Stomach (tissue), 9 donors: ENCODE results near the gene ESPNL. TPM values are rescaled to one million over a fixed set of nuclear protein-coding genes. Genes with fewer than 3 reads are reported as not detected.

ENCODE experiments used
- DNase-seq, 2 donors: peaks; one replicate each; pipeline versions ENCODE4 v3.0.0 to v3.0.0-alpha.2; 2013 to 2019
- H3K27ac ChIP-seq, 5 donors: fragments of 200-600 bp in 4 of 5; sonication (generic) in 4 of 5; one replicate each; pipeline ENCODE4 v1.5.1; 2013 to 2019; ENCODE audit warnings: mild to moderate bottlenecking in 1 of 5, moderate library complexity in 1 of 5
- H3K27me3 ChIP-seq, 3 donors: fragments of 200-600 bp; sonication (generic); one replicate each; pipeline ENCODE4 v1.5.1; 2017 to 2019; ENCODE audit warnings: mixed run types in 1 of 3
- H3K36me3 ChIP-seq, 4 donors: fragments of 200-600 bp; sonication (generic); 1 replicate in 3 of 4; 2 replicates in 1 of 4; pipeline ENCODE4 v1.5.1; 2016 to 2019
- H3K4me1 ChIP-seq, 4 donors: fragments of 200-600 bp; sonication (generic); one replicate each; pipeline ENCODE4 v1.5.1; 2016 to 2019
- H3K4me3 ChIP-seq, 4 donors: fragments of 200-600 bp; sonication (generic) in 3 of 4; one replicate each; pipeline ENCODE4 v1.5.1; 2016 to 2019; ENCODE audit warnings: mild to moderate bottlenecking in 1 of 4
- H3K9me3 ChIP-seq, 4 donors: fragments of 200-600 bp; sonication (generic); one replicate each; pipeline ENCODE4 v1.5.1; 2016 to 2019
- CTCF ChIP-seq, 7 experiments: fragments of 450-650 bp in 4 of 7; fragments of 200-600 bp in 3 of 7; sonication (generic) in 3 of 7; IDR thresholded peaks; one replicate each; pipeline ENCODE4 v1.5.1; 2016 to 2019; ENCODE audit warnings: antibody characterized with exemption in 7 of 7, control low read depth in 2 of 7, mild to moderate bottlenecking in 1 of 7
- EP300 ChIP-seq: sonication (generic); formaldehyde crosslinking; IDR thresholded peaks from one replicate; pipeline ENCODE4 v1.6.1; 2017; ENCODE audit warnings: antibody characterized with exemption
- POLR2A ChIP-seq, 4 donors: fragments of 450-650 bp; IDR thresholded peaks; one replicate each; pipeline ENCODE4 v1.6.1; 2016; ENCODE audit warnings: antibody characterized with exemption in 4 of 4, control low read depth in 2 of 4, mild to moderate bottlenecking in 1 of 4, moderate library complexity in 1 of 4
- POLR2AphosphoS5 ChIP-seq, 3 donors: sonication (generic); formaldehyde crosslinking; IDR thresholded peaks; one replicate each; pipeline ENCODE4 v1.6.1; 2016; ENCODE audit warnings: antibody characterized with exemption in 3 of 3
- WGBS, 5 donors: extraction: QIAGEN DNeasy Blood & Tissue Kit in 3 of 5; methylation state at CpG; one replicate each; pipeline versions ENCODE4 v1.1.5 to v1.1.7; 2013 to 2018; 5-methylcytosine and 5-hydroxymethylcytosine counted together
- intact Hi-C: fragments of 100-400 bp; cut with DNase I; formaldehyde crosslinking; loops from one replicate; pipeline ENCODE4 v1.15.1; 2023; ENCODE audit warnings: low total_unique reads
- polyA plus RNA-seq, 3 donors: library from polyadenylated mRNA; stranded (reverse); fragments of 200-250 nt; gene quantifications; one replicate each; pipeline ENCODE4 v1.2.3, GENCODE V29; 2013
- total RNA-seq, 5 donors: library from RNA; depleted of rRNA; stranded (reverse); fragments of >200 nt; gene quantifications; one replicate each; pipeline versions ENCODE4 v1.1.0 to v1.2.3, GENCODE V29; 2014 to 2016
- donor health status: healthy with polysubstance abuse.
- donor health status: Bipolar disorder and iron deficiency.
- donor health status: healthy.

ESPNL gene
- total and polyA plus RNA-seq, 8 donors: 0.05 to 1.3 (median 0.31) TPM; not detected in 3

GRCh38 chr2:238063414-238064189, 36.5 kb upstream of the ESPNL start:
- Histone ChIP-seq H3K36me3 (peaks cover 0 to 44% (median 37%) of the 10 kb centered on the region in 4 donors), H3K9me3 (no peaks in the 10 kb centered on the region), H3K27ac (no peak overlapping the region), H3K4me1 (peaks cover 10 to 22% (median 16%) of the 10 kb centered on the region in 4 donors), H3K4me3 (no peak overlapping the region), H3K27me3 (no peaks in the 10 kb centered on the region)
- intact Hi-C loops: no loop called here
- WGBS, 5 donors: 88 to 95% (median 93%) methylated on average over 8 of the region's 8 CpGs
- no peak for DNase-seq
- TF ChIP-seq POLR2A (IDR thresholded peaks at IDR 0.05) (no peak), EP300 (no peak), CTCF (IDR thresholded peaks at IDR 0.05) (no peak), POLR2AphosphoS5 (IDR thresholded peaks at IDR 0.05) (no peak)

GRCh38 chr2:238064376-238064775, 35.8 kb upstream of the ESPNL start:
- intact Hi-C loops: no loop called here

GRCh38 chr2:238065071-238065846, 34.9 kb upstream of the ESPNL start:
- WGBS, 5 donors: 84 to 91% (median 86%) methylated on average over 18 of the region's 18 CpGs
- intact Hi-C loops: no loop called here
- H3K27ac ChIP-seq: no peak overlapping the region

More at GRCh38 chr2:238064376-238064775, 35.8 kb upstream of the ESPNL start:
- no peaks in the 10 kb centered on the region for H3K27me3 ChIP-seq
- H3K4me3 ChIP-seq: no peak overlapping the region
- peaks cover 6 to 51% (median 45%) of the 10 kb centered on the region in 4 donors for H3K36me3 ChIP-seq
- H3K27ac ChIP-seq: no peak overlapping the region
- WGBS, 5 donors: 79 to 89% (median 83%) methylated on average over 7 of the region's 7 CpGs
- no peak for TF ChIP-seq POLR2A (IDR thresholded peaks at IDR 0.05)
- no peak for TF ChIP-seq EP300
- no peak for TF ChIP-seq POLR2AphosphoS5 (IDR thresholded peaks at IDR 0.05)
- no peak for TF ChIP-seq CTCF (IDR thresholded peaks at IDR 0.05)
- H3K4me1 ChIP-seq: peaks cover 8 to 21% (median 16%) of the 10 kb centered on the region in 4 donors
- no peak for DNase-seq
- no peaks in the 10 kb centered on the region for H3K9me3 ChIP-seq

More at GRCh38 chr2:238065071-238065846, 34.9 kb upstream of the ESPNL start:
- Histone ChIP-seq H3K36me3 (peaks cover 11 to 60% (median 53%) of the 10 kb centered on the region in 4 donors), H3K4me1 (peaks cover 0 to 13% (median 9%) of the 10 kb centered on the region in 4 donors), H3K27me3 (no peaks in the 10 kb centered on the region), H3K9me3 (no peaks in the 10 kb centered on the region), H3K4me3 (no peak overlapping the region)
- no peak for DNase-seq
- no peak for TF ChIP-seq POLR2A (IDR thresholded peaks at IDR 0.05)
- no peak for TF ChIP-seq POLR2AphosphoS5 (IDR thresholded peaks at IDR 0.05)
- TF ChIP-seq CTCF (IDR thresholded peaks at IDR 0.05): no peak
- no peak for TF ChIP-seq EP300
